WTC11 (cell line): ENCODE data around the gene RASSF1. TPM values are rescaled to one million over a fixed set of nuclear protein-coding genes. Genes with fewer than 3 reads are reported as not detected.

ENCODE experiments used
- ATF2 ChIP-seq: sonication (generic); formaldehyde crosslinking; IDR thresholded peaks from 2 replicates; pipeline ENCODE4 v1.8.1; 2022; ENCODE audit warnings: low read depth, missing genetic modification reagents, borderline replicate concordance
- ATF3 ChIP-seq: sonication (generic); formaldehyde crosslinking; conservative IDR thresholded peaks from 2 replicates; pipeline ENCODE4 v1.8.1; 2022; ENCODE audit warnings: mild to moderate bottlenecking, missing genetic modification reagents
- CBFB ChIP-seq: sonication (generic); formaldehyde crosslinking; IDR thresholded peaks from 2 replicates; pipeline ENCODE4 v1.8.1; 2022; ENCODE audit warnings: mild to moderate bottlenecking, low read depth, missing genetic modification reagents
- EMX1 ChIP-seq: fragments of 250-450 bp; sonication (Bioruptor Pico); IDR thresholded peaks from 2 replicates; pipeline ENCODE4 v1.8.0; 2021; ENCODE audit warnings: mild to moderate bottlenecking
- ESRRA ChIP-seq: sonication (generic); formaldehyde crosslinking; IDR thresholded peaks from 2 replicates; pipeline ENCODE4 v1.8.1; 2022; ENCODE audit warnings: mild to moderate bottlenecking, missing genetic modification reagents, borderline replicate concordance
- FOXJ3 ChIP-seq: sonication (generic); formaldehyde crosslinking; IDR thresholded peaks from 2 replicates; pipeline ENCODE4 v1.9.0; 2021; ENCODE audit warnings: missing genetic modification reagents, mild to moderate bottlenecking, borderline replicate concordance
- FOXP1 ChIP-seq: sonication (generic); formaldehyde crosslinking; IDR thresholded peaks from 2 replicates; pipeline ENCODE4 v1.8.0; 2022; ENCODE audit warnings: missing genetic modification reagents, mild to moderate bottlenecking, moderate library complexity, borderline replicate concordance
- IRF2 ChIP-seq: sonication (generic); formaldehyde crosslinking; IDR thresholded peaks from 2 replicates; pipeline ENCODE4 v1.8.0; 2022; ENCODE audit warnings: low read depth, missing genetic modification reagents, borderline replicate concordance
- NR2C2 ChIP-seq: sonication (generic); formaldehyde crosslinking; IDR thresholded peaks from 2 replicates; pipeline ENCODE4 v1.8.0; 2022; ENCODE audit warnings: mild to moderate bottlenecking, missing genetic modification reagents
- PREB ChIP-seq: sonication (generic); formaldehyde crosslinking; IDR thresholded peaks from 2 replicates; pipeline ENCODE4 v1.8.1; 2022; ENCODE audit warnings: mild to moderate bottlenecking, missing genetic modification reagents, moderate library complexity, borderline replicate concordance
- RELA ChIP-seq: sonication (generic); formaldehyde crosslinking; IDR thresholded peaks from 2 replicates; pipeline ENCODE4 v1.8.1; 2022; ENCODE audit warnings: missing genetic modification reagents, mild to moderate bottlenecking, borderline replicate concordance
- RORB ChIP-seq: fragments of 250-450 bp; sonication (Bioruptor Pico); IDR thresholded peaks from 2 replicates; pipeline ENCODE4 v1.9.0; 2021; ENCODE audit warnings: mild to moderate bottlenecking
- SMAD3 ChIP-seq: sonication (generic); formaldehyde crosslinking; IDR thresholded peaks from 2 replicates; pipeline ENCODE4 v1.8.0; 2022; ENCODE audit warnings: missing genetic modification reagents, mild to moderate bottlenecking, borderline replicate concordance
- SMAD4 ChIP-seq: sonication (generic); formaldehyde crosslinking; IDR thresholded peaks from 2 replicates; pipeline ENCODE4 v1.8.0; 2022; ENCODE audit warnings: mild to moderate bottlenecking, missing genetic modification reagents
- ZBTB21 ChIP-seq: sonication (generic); formaldehyde crosslinking; IDR thresholded peaks from 2 replicates; pipeline ENCODE4 v1.8.1; 2023; ENCODE audit warnings: mild to moderate bottlenecking, missing genetic modification reagents, borderline replicate concordance
- ZNF138 ChIP-seq: sonication (generic); formaldehyde crosslinking; conservative IDR thresholded peaks from 2 replicates; pipeline ENCODE4 v1.8.1; 2022; ENCODE audit warnings: mild to moderate bottlenecking, moderate library complexity, missing genetic modification reagents
- ZNF232 ChIP-seq: sonication (generic); formaldehyde crosslinking; IDR thresholded peaks from 2 replicates; pipeline ENCODE4 v1.8.0; 2022; ENCODE audit warnings: mild to moderate bottlenecking, missing genetic modification reagents
- ZNF396 ChIP-seq: fragments of 250-450 bp; sonication (Bioruptor Pico); IDR thresholded peaks from 2 replicates; pipeline ENCODE4 v1.8.0; 2021; ENCODE audit warnings: mild to moderate bottlenecking, moderate library complexity, borderline replicate concordance
- ZNF423 ChIP-seq: fragments of 250-450 bp; sonication (Bioruptor Pico); IDR thresholded peaks from 2 replicates; pipeline ENCODE4 v2.1.2; 2022; ENCODE audit warnings: mild to moderate bottlenecking, moderate library complexity
- ZNF512 ChIP-seq: sonication (generic); formaldehyde crosslinking; IDR thresholded peaks from 2 replicates; pipeline ENCODE4 v1.8.1; 2022; ENCODE audit warnings: missing genetic modification reagents, borderline replicate concordance
- total RNA-seq: library from RNA; stranded (reverse); gene quantifications from 3 replicates; pipeline ENCODE4 v1.2.3, GENCODE V29; 2021
- TF ChIP-seq, protein P1 (sequence below): sonication (generic); formaldehyde crosslinking; IDR thresholded peaks from 2 replicates; pipeline ENCODE4 v1.8.0; 2022; ENCODE audit warnings: mild to moderate bottlenecking, missing genetic modification reagents
- TF ChIP-seq, protein P2 (sequence below): sonication (generic); formaldehyde crosslinking; IDR thresholded peaks from 2 replicates; pipeline ENCODE4 v1.8.0; 2023; ENCODE audit warnings: mild to moderate bottlenecking, missing genetic modification reagents
- TF ChIP-seq, protein P3 (sequence below): sonication (generic); formaldehyde crosslinking; IDR thresholded peaks from 2 replicates; pipeline ENCODE4 v1.8.0; 2023; ENCODE audit warnings: missing genetic modification reagents, mild to moderate bottlenecking, borderline replicate concordance

Gene RASSF1
- total RNA-seq, 1 experiment from 2014 or later, result 14.5 TPM

DNA sequence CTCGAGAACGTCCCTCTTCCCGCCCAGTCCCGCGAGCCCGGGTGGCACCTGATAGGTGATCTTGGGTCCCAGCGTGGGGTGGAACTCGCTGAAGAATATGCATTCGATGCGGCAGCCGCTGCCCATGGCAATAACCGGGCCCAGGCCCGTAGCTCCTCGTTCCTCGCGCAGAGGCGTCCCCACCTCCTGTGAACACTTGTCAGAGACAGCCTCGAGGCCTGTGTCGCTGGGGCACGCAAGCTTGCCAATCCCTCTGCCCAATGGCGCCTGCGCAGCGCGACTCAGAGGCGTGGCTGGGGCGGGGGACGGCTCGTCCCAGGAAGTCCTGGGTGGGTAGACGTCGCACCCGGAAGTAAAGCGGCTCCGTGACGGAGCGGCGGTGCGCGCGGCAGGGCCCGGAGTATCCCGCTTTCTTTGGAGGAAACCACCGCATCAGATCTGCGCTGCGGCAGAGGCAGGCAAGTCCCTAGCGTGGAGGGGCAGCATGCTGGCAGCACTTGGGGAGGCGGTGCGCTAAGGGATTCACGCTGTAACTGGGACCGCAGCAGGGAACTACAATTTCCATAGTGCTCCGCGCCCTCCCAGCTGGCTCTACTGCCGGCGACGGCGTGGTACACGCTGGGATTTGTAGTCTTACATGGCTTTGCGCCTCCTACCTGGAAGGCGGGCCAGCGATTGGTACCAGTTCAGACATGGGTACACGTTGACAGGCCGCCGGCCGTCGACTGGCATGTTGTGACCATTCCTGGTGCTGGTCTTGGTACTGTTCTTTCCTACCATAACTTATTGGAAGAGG lies 10.1 kb upstream of the RASSF1 start, which contains the start of the genes CYB561D2 and NPRL2 (continued):
- TF ChIP-seq FOXJ3 (CRISPR knock-in tag) (peak; percentile 73; the same call in 1 of the 2 replicates), NR2C2 (CRISPR knock-in tag) (peak; percentile 71; the same call in 1 of the 2 replicates), ZNF512 (CRISPR knock-in tag) (no peak), ATF3 (peak; percentile 72), SMAD3 (CRISPR knock-in tag) (peak; percentile 87; the same call in 1 of the 2 replicates), ZNF396 (CRISPR knock-in tag) (no peak), ATF2 (no peak), FOXP1 (CRISPR knock-in tag) (peak; percentile 97; the same call in 1 of the 2 replicates), IRF2 (CRISPR knock-in tag) (no peak), ZNF138 (CRISPR knock-in tag) (peak; percentile 84), CBFB (CRISPR knock-in tag) (0 out of 2 replicates have a peak, but pooled peaks have one; percentile 28), EMX1 (CRISPR knock-in tag) (no peak), ZNF232 (peak; percentile 93; the same call in 1 of the 2 replicates), RELA (CRISPR knock-in tag) (no peak), SMAD4 (CRISPR knock-in tag) (peak; percentile 75; the same call in 1 of the 2 replicates), ZNF423 (no peak), ZBTB21 (CRISPR knock-in tag) (0 out of 2 replicates have a peak, but pooled peaks have one; percentile 64), ESRRA (CRISPR knock-in tag) (peak; percentile 87), PREB (CRISPR knock-in tag) (0 out of 2 replicates have a peak, but pooled peaks have one; percentile 65), RORB (CRISPR knock-in tag) (no peak)
- TF ChIP-seq, protein P1, sequence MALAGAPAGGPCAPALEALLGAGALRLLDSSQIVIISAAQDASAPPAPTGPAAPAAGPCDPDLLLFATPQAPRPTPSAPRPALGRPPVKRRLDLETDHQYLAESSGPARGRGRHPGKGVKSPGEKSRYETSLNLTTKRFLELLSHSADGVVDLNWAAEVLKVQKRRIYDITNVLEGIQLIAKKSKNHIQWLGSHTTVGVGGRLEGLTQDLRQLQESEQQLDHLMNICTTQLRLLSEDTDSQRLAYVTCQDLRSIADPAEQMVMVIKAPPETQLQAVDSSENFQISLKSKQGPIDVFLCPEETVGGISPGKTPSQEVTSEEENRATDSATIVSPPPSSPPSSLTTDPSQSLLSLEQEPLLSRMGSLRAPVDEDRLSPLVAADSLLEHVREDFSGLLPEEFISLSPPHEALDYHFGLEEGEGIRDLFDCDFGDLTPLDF (CRISPR knock-in tag), result peak; percentile 65; the same call in 1 of the 2 replicates
- TF ChIP-seq, protein P2, sequence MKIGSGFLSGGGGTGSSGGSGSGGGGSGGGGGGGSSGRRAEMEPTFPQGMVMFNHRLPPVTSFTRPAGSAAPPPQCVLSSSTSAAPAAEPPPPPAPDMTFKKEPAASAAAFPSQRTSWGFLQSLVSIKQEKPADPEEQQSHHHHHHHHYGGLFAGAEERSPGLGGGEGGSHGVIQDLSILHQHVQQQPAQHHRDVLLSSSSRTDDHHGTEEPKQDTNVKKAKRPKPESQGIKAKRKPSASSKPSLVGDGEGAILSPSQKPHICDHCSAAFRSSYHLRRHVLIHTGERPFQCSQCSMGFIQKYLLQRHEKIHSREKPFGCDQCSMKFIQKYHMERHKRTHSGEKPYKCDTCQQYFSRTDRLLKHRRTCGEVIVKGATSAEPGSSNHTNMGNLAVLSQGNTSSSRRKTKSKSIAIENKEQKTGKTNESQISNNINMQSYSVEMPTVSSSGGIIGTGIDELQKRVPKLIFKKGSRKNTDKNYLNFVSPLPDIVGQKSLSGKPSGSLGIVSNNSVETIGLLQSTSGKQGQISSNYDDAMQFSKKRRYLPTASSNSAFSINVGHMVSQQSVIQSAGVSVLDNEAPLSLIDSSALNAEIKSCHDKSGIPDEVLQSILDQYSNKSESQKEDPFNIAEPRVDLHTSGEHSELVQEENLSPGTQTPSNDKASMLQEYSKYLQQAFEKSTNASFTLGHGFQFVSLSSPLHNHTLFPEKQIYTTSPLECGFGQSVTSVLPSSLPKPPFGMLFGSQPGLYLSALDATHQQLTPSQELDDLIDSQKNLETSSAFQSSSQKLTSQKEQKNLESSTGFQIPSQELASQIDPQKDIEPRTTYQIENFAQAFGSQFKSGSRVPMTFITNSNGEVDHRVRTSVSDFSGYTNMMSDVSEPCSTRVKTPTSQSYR (CRISPR knock-in tag), result peak; percentile 90
- TF ChIP-seq, protein P3, sequence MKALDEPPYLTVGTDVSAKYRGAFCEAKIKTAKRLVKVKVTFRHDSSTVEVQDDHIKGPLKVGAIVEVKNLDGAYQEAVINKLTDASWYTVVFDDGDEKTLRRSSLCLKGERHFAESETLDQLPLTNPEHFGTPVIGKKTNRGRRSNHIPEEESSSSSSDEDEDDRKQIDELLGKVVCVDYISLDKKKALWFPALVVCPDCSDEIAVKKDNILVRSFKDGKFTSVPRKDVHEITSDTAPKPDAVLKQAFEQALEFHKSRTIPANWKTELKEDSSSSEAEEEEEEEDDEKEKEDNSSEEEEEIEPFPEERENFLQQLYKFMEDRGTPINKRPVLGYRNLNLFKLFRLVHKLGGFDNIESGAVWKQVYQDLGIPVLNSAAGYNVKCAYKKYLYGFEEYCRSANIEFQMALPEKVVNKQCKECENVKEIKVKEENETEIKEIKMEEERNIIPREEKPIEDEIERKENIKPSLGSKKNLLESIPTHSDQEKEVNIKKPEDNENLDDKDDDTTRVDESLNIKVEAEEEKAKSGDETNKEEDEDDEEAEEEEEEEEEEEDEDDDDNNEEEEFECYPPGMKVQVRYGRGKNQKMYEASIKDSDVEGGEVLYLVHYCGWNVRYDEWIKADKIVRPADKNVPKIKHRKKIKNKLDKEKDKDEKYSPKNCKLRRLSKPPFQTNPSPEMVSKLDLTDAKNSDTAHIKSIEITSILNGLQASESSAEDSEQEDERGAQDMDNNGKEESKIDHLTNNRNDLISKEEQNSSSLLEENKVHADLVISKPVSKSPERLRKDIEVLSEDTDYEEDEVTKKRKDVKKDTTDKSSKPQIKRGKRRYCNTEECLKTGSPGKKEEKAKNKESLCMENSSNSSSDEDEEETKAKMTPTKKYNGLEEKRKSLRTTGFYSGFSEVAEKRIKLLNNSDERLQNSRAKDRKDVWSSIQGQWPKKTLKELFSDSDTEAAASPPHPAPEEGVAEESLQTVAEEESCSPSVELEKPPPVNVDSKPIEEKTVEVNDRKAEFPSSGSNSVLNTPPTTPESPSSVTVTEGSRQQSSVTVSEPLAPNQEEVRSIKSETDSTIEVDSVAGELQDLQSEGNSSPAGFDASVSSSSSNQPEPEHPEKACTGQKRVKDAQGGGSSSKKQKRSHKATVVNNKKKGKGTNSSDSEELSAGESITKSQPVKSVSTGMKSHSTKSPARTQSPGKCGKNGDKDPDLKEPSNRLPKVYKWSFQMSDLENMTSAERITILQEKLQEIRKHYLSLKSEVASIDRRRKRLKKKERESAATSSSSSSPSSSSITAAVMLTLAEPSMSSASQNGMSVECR (CRISPR knock-in tag), result peak; percentile 93; the same call in 1 of the 2 replicates
